COLO829 (cell line): ENCODE data around the gene AHDC1.
A peak's percentile ranks its signal among the peaks of the same experiment; 100 is the strongest.
"Not testable (repeated sequence)": the region's sequence is repeated elsewhere in the genome, so short reads cannot be mapped to it uniquely, and the experiment has no call there.

ENCODE experiments used
- DNase-seq: peaks from one replicate; pipeline ENCODE4 v3.0.0; 2012; ENCODE audit warnings: low spot score

Gene AHDC1

GRCh38 chr1:27603681-27604578 is at the start of gene AHDC1:
TSS of gene AHDC1 (minus strand) at chr1:27604144. CDS start at chr1:27552115, 52,029 bp downstream.
- DNase-seq, result peak; percentile 72

GRCh38 chr1:27652111-27652864 is 48.3 kb upstream of the AHDC1 start:
- no peak for DNase-seq

- peak; percentile 70 for DNase-seq
These were observed 46.7 kb upstream of the AHDC1 start for GRCh38 chr1:27650539-27651175.

GRCh38 chr1:27650171-27650538 is 46.2 kb upstream of the AHDC1 start:
- DNase-seq, result no peak

- DNase-seq, result no peak
These were observed 45.3 kb upstream of the AHDC1 start for GRCh38 chr1:27649306-27649635.

GRCh38 chr1:27648602-27649305 is 44.8 kb upstream of the AHDC1 start:
- DNase-seq, result no peak

- DNase-seq, result no peak
These were observed 43.4 kb upstream of the AHDC1 start for GRCh38 chr1:27647328-27647727.

- DNase-seq, result no peak
These were observed 42.7 kb upstream of the AHDC1 start for GRCh38 chr1:27646676-27647075.

GRCh38 chr1:27645071-27645415 is 41.1 kb upstream of the AHDC1 start:
- no peak for DNase-seq

- DNase-seq, result no peak
These were observed 40.6 kb upstream of the AHDC1 start for GRCh38 chr1:27644369-27645070.

GRCh38 chr1:27643600-27644368 is 39.8 kb upstream of the AHDC1 start:
- no peak for DNase-seq

GRCh38 chr1:27640514-27640913 is 36.6 kb upstream of the AHDC1 start:
- not testable (repeated sequence) for DNase-seq

- DNase-seq, result no peak
These were observed 34.9 kb upstream of the AHDC1 start for GRCh38 chr1:27638805-27639204.

GRCh38 chr1:27638047-27638734 is 34.2 kb upstream of the AHDC1 start:
- DNase-seq, result no peak

- DNase-seq, result no peak
These were observed 31.6 kb upstream of the AHDC1 start for GRCh38 chr1:27635396-27636142.

GRCh38 chr1:27634985-27635367 is 31.0 kb upstream of the AHDC1 start, which contains the start of gene FGR:
TSS of gene FGR (minus strand) at chr1:27635185. CDS start at chr1:27623916, 11,269 bp downstream.
- DNase-seq, result no peak

GRCh38 chr1:27634177-27634984 is 30.4 kb upstream of the AHDC1 start:
- no peak for DNase-seq

GRCh38 chr1:27633640-27634176 is 29.8 kb upstream of the AHDC1 start:
- no peak for DNase-seq

GRCh38 chr1:27633298-27633610 is 29.3 kb upstream of the AHDC1 start:
- DNase-seq, result no peak
